CD14-positive monocyte (primary cell): ENCODE measurements around the gene DPF3. TPM values are rescaled to one million over a fixed set of nuclear protein-coding genes. Genes with fewer than 3 reads are reported as not detected.

Source experiments
- DNase-seq, 3 donors: peaks; one replicate each; pipeline ENCODE4 v3.0.0-alpha.2; 2011 to 2022
- H2AFZ ChIP-seq: 2 replicates; pipeline ENCODE4 v1.6.0; 2012; ENCODE audit warnings: mild to moderate bottlenecking, low read depth, low read length, inconsistent platforms; ENCODE audit not compliant: insufficient read depth, poor library complexity, severe bottlenecking
- H3K27ac ChIP-seq, 2 donors: 1 replicate in 1 of 2; 2 replicates in 1 of 2; pipeline ENCODE4 v1.5.1; 2012 to 2013; ENCODE audit warnings: low read length in 2 of 2, control low read depth in 1 of 2, inconsistent platforms in 1 of 2, low read depth in 1 of 2, mild to moderate bottlenecking in 1 of 2
- H3K27me3 ChIP-seq, 2 donors: one replicate each; pipeline versions ENCODE4 v1.6.0 to v1.6.1; 2011 to 2013; ENCODE audit warnings: low read length in 2 of 2; ENCODE audit not compliant: control insufficient read depth in 2 of 2, insufficient read depth in 2 of 2
- H3K36me3 ChIP-seq, 2 donors: replicated peaks in 1 of 2; 1 replicate in 1 of 2; 2 replicates in 1 of 2; pipeline versions ENCODE4 v1.5.1 to v1.6.1; 2012 to 2013; ENCODE audit warnings: low read length in 2 of 2, control low read depth in 1 of 2, inconsistent platforms in 1 of 2, mild to moderate bottlenecking in 1 of 2; ENCODE audit not compliant: insufficient read depth in 2 of 2, control insufficient read depth in 1 of 2
- H3K4me1 ChIP-seq, 2 donors: 1 replicate in 1 of 2; 2 replicates in 1 of 2; pipeline versions ENCODE4 v1.5.1 to v1.6.1; 2012 to 2013; ENCODE audit warnings: low read length in 2 of 2, control low read depth in 1 of 2, inconsistent platforms in 1 of 2, mild to moderate bottlenecking in 1 of 2, moderate library complexity in 1 of 2; ENCODE audit not compliant: insufficient read depth in 2 of 2, control insufficient read depth in 1 of 2
- H3K4me2 ChIP-seq: replicated peaks from 2 replicates; pipeline ENCODE3; 2012; ENCODE audit warnings: low read length, moderate library complexity, mild to moderate bottlenecking; ENCODE audit not compliant: poor library complexity, severe bottlenecking; ENCODE audit errors: extremely low read depth
- H3K4me3 ChIP-seq, 3 experiments: fragments of 200-600 bp in 1 of 3; sonication (generic) in 1 of 3; replicated peaks in 1 of 3; 1 replicate in 2 of 3; 2 replicates in 1 of 3; pipeline ENCODE4 v1.5.1; 2011 to 2013; ENCODE audit warnings: low read length in 3 of 3, mild to moderate bottlenecking in 3 of 3, control low read depth in 2 of 3, low read depth in 2 of 3, inconsistent platforms in 1 of 3, moderate library complexity in 1 of 3
- H3K79me2 ChIP-seq: 2 replicates; pipeline ENCODE4 v1.6.0; 2012; ENCODE audit warnings: mild to moderate bottlenecking, control low read depth, inconsistent platforms, low read length, moderate library complexity; ENCODE audit not compliant: insufficient read depth
- H3K9ac ChIP-seq: 2 replicates; pipeline ENCODE4 v1.6.0; 2017; ENCODE audit warnings: low read length, mild to moderate bottlenecking; ENCODE audit not compliant: insufficient read depth, poor library complexity, severe bottlenecking
- H3K9me3 ChIP-seq, 2 donors: replicated peaks in 1 of 2; 1 replicate in 1 of 2; 2 replicates in 1 of 2; pipeline versions ENCODE4 v1.5.1 to v1.6.1; 2012 to 2013; ENCODE audit warnings: low read length in 2 of 2, control low read depth in 1 of 2; ENCODE audit not compliant: control insufficient read depth in 1 of 2, insufficient read depth in 1 of 2
- H4K20me1 ChIP-seq: 2 replicates; pipeline ENCODE4 v1.6.0; 2012; ENCODE audit warnings: mild to moderate bottlenecking, low read length, control low read depth, moderate library complexity; ENCODE audit not compliant: insufficient read depth
- H3K27ac Mint-ChIP-seq, 7 donors: one replicate each; pipeline ENCODE4 v1.8.0; 2020; ENCODE audit warnings: mild to moderate bottlenecking in 7 of 7, mixed read lengths in 7 of 7, moderate library complexity in 6 of 7, inconsistent platforms in 2 of 7
- H3K27me3 Mint-ChIP-seq, 3 donors: one replicate each; pipeline ENCODE4 v1.8.0; 2021 to 2022; ENCODE audit warnings: low read depth in 3 of 3, mild to moderate bottlenecking in 3 of 3, mixed read lengths in 3 of 3, moderate library complexity in 3 of 3, inconsistent platforms in 1 of 3
- H3K36me3 Mint-ChIP-seq, 2 donors: one replicate each; pipeline ENCODE4 v1.8.0; 2020; ENCODE audit warnings: mixed read lengths in 2 of 2, inconsistent platforms in 1 of 2, mild to moderate bottlenecking in 1 of 2
- H3K4me1 Mint-ChIP-seq: one replicate; pipeline ENCODE4 v1.8.0; 2020; ENCODE audit warnings: mild to moderate bottlenecking, mixed read lengths
- H3K4me3 Mint-ChIP-seq, 2 donors: one replicate each; pipeline ENCODE4 v1.8.0; 2020; ENCODE audit warnings: mild to moderate bottlenecking in 2 of 2, mixed read lengths in 2 of 2, moderate library complexity in 1 of 2
- H3K9me3 Mint-ChIP-seq, 7 donors: one replicate each; pipeline ENCODE4 v1.8.0; 2020 to 2022; ENCODE audit warnings: mixed read lengths in 7 of 7, mild to moderate bottlenecking in 6 of 7, moderate library complexity in 6 of 7, inconsistent platforms in 2 of 7
- CTCF ChIP-seq: fragments of 200-600 bp; IDR thresholded peaks from one replicate; pipeline ENCODE4 v1.8.0; 2022; ENCODE audit warnings: antibody characterized with exemption, mild to moderate bottlenecking
- intact Hi-C, 2 donors: fragments of 100-400 bp; cut with micrococcal nuclease; formaldehyde crosslinking; loops; one replicate each; pipeline versions ENCODE4 v1.15.0 to v1.15.1; 2023
- polyA plus RNA-seq, 3 donors: library from polyadenylated mRNA; depleted of rRNA in 1 of 3; unstranded in 2 of 3; stranded (reverse) in 1 of 3; fragments of 300-500 nt in 2 of 3; fragments of >200 nt in 1 of 3; fragmentation: Illumina TruSeq in 2 of 3; gene quantifications; 1 replicate in 2 of 3; 2 replicates in 1 of 3; pipeline ENCODE4 v1.2.3, GENCODE V29; 2012 to 2021

Gene DPF3
- polyA plus RNA-seq, 3 donors: 0.33 to 0.39 TPM; not detected in 1

- intact Hi-C loops: no loop called here
- Mint-ChIP-seq H3K9me3 (peaks cover 17 to 35% (median 22%) of the 10 kb centered on the region in 7 donors), H3K27me3 (peaks cover 3 to 6% (median 3%) of the 10 kb centered on the region in 3 donors), H3K4me3 (no peak overlapping the region), H3K36me3 (no peaks in the 10 kb centered on the region), H3K4me1 (no peaks in the 10 kb centered on the region), H3K27ac (no peak overlapping the region)
- Histone ChIP-seq H3K4me1 (no peaks in the 10 kb centered on the region), H3K79me2 (no peaks in the 10 kb centered on the region), H2AFZ (no peak overlapping the region), H3K4me2 (no peak overlapping the region), H3K36me3 (no peaks in the 10 kb centered on the region), H3K27ac (no peak overlapping the region), H3K4me3 (no peak overlapping the region), H3K9ac (no peak overlapping the region), H3K27me3 (no peaks in the 10 kb centered on the region), H3K9me3 (peaks cover 15 to 26% of the 10 kb centered on the region in 2 donors), H4K20me1 (no peaks in the 10 kb centered on the region)
- DNase-seq: no peak
- no peak for TF ChIP-seq CTCF
These were observed 134.2 kb downstream of the DPF3 start for GRCh38 chr14:72759670-72760069.

GRCh38 chr14:72758993-72759392 lies 134.9 kb downstream of the DPF3 start:
- Histone ChIP-seq H3K9ac (no peak overlapping the region), H3K27me3 (no peaks in the 10 kb centered on the region), H3K9me3 (peaks cover 15 to 26% of the 10 kb centered on the region in 2 donors), H2AFZ (no peak overlapping the region), H3K4me2 (no peak overlapping the region), H3K27ac (no peak overlapping the region), H3K79me2 (no peaks in the 10 kb centered on the region), H3K36me3 (no peaks in the 10 kb centered on the region), H3K4me1 (no peaks in the 10 kb centered on the region), H4K20me1 (no peaks in the 10 kb centered on the region), H3K4me3 (no peak overlapping the region)
- Mint-ChIP-seq H3K9me3 (peaks cover 17 to 29% (median 21%) of the 10 kb centered on the region in 7 donors), H3K27ac (no peak overlapping the region), H3K36me3 (no peaks in the 10 kb centered on the region), H3K27me3 (peaks cover 3 to 6% (median 3%) of the 10 kb centered on the region in 3 donors), H3K4me3 (no peak overlapping the region), H3K4me1 (no peaks in the 10 kb centered on the region)
- TF ChIP-seq CTCF: no peak
- intact Hi-C loops: no loop called here
- DNase-seq: no peak
